ENCODE measurements around the gene DSC3.

Gene DSC3

DNA sequence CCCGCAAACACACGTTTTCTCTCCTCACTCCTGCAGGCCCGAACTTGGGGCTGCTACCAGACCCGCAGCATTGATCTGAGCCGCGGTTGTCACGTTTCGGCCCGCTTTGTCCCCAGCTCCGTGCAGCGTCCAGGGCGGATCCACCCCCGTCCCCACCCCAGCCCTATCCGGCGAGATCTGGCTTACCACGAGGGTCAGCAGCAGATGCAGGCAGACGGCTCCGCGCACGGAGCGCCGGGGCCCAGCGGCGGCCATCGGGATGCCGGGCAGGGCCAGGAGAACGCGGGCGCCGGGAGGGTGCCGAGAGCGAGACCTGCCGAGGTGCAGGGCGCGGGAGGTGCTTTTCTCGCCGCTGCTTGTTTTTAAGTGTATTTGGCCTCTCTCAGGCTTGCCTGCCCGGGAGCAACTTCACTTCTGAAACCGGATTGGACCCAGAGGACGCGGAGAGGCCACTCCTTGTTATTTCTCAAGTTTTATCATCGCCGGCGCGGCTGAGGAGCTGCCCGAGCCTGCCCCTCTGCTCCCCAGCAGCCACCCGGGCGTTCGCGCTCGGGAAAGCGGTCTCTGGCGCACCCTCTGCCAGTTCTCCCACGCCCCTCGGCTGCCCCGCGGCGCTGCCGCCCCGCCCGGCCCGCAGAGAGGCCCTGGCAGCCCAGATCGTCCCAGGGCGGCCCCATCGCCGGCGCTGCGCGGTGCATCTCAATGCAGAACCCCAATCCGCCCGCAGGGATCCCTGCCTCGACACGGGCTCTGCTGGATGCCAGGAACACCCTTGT lies at the start of gene DSC3:
Gene DSC3 (minus strand): TSS at position 337 of the 776 bp plus-strand sequence. CDS start 82 bp downstream, at position 255.
- TF ChIP-seq, protein P1, sequence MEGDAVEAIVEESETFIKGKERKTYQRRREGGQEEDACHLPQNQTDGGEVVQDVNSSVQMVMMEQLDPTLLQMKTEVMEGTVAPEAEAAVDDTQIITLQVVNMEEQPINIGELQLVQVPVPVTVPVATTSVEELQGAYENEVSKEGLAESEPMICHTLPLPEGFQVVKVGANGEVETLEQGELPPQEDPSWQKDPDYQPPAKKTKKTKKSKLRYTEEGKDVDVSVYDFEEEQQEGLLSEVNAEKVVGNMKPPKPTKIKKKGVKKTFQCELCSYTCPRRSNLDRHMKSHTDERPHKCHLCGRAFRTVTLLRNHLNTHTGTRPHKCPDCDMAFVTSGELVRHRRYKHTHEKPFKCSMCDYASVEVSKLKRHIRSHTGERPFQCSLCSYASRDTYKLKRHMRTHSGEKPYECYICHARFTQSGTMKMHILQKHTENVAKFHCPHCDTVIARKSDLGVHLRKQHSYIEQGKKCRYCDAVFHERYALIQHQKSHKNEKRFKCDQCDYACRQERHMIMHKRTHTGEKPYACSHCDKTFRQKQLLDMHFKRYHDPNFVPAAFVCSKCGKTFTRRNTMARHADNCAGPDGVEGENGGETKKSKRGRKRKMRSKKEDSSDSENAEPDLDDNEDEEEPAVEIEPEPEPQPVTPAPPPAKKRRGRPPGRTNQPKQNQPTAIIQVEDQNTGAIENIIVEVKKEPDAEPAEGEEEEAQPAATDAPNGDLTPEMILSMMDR (IDR thresholded peaks at IDR 0.05): no peak
- peaks cover 77% of the 10 kb centered on the region for H3K27me3 Mint-ChIP-seq (ENCODE audit: low read depth, poor library complexity)
- H3K4me3 Mint-ChIP-seq: peak within 1 kb of the TSS; percentile 93
- H3K36me3 Mint-ChIP-seq (ENCODE audit: low read depth): no peaks in the 10 kb centered on the region
- H3K9me3 Mint-ChIP-seq: peaks cover 15% of the 10 kb centered on the region
- peaks cover 25% of the 10 kb centered on the region for H3K4me1 Mint-ChIP-seq
- no peak within 1 kb of the TSS for H3K27ac Mint-ChIP-seq
- DNase-seq: peak; percentile 69

DNA sequence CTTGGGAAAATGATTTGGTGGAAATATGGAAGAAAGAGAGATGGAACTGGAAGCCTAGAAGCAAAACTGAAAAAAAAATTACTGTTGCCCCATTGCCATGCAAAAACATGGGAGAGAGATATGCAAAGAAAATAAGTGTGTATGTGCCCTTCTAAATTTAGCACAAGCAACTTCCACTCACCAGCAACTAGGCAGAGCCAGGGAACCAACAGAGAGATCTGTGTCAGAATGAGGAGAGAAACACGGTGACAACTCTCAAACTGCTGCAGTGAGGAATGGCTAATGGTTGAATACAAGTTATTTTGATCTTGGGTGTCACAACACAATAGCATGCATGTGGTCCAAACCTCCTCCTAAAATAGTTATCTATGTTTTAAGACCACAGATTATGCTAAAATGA lies 48.8 kb upstream of the DSC3 start:
- H3K4me1 Mint-ChIP-seq: peaks cover 12% of the 10 kb centered on the region
- no peak for DNase-seq
- no peak overlapping the region for H3K4me3 Mint-ChIP-seq
- peaks cover 7% of the 10 kb centered on the region for H3K9me3 Mint-ChIP-seq
- H3K27me3 Mint-ChIP-seq (ENCODE audit: low read depth, poor library complexity): no peaks in the 10 kb centered on the region
- H3K36me3 Mint-ChIP-seq (ENCODE audit: low read depth): peaks cover 82% of the 10 kb centered on the region
- peak overlapping the region; percentile 39 for H3K27ac Mint-ChIP-seq
- TF ChIP-seq, protein P1 (IDR thresholded peaks at IDR 0.05): no peak

DNA sequence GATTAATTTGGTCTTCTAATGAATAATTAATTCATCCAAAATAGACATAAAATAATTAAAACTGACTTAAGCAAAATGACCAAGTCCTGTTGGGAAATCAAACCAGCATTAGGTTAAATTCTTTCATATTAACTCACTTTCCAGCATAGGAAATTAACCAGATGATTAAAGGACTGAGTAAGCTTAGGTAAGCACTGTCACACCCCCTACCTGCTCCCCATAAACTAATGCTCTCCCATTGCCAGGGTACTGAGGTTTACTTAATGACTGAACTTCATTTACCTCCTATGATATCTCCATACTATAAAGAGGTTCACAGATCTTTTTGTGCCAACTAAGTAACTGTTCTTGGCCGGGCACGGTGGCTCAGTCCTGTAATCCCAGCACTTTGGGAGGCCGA lies 46.0 kb upstream of the DSC3 start:
- Mint-ChIP-seq H3K27ac (no peak overlapping the region), H3K9me3 (no peaks in the 10 kb centered on the region), H3K27me3 (ENCODE audit: low read depth, poor library complexity) (no peaks in the 10 kb centered on the region), H3K4me1 (no peaks in the 10 kb centered on the region), H3K4me3 (no peak overlapping the region), H3K36me3 (ENCODE audit: low read depth) (peaks cover 81% of the 10 kb centered on the region)
- TF ChIP-seq, protein P1 (IDR thresholded peaks at IDR 0.05): no peak
- no peak for DNase-seq

DNA sequence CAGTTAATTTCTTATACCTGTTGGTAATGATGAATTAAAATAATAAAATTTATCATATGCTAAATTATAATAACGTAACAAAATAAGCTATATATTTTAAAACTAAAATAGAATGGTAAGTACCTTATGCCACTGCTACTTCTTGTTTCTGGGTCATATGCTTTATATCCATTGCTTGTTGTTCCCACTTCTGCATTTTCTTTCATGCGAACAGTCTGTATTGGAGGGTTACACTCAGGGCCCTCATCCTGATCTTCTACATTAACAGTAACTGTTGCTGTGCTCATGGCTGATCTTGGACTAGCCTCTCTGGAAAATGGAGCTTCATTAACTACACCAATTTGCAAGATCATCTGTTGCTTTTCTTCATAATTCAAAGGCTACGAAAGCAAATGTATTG lies 37.4 kb upstream of the DSC3 start:
- Mint-ChIP-seq H3K4me1 (no peaks in the 10 kb centered on the region), H3K27ac (no peak overlapping the region), H3K27me3 (ENCODE audit: low read depth, poor library complexity) (no peaks in the 10 kb centered on the region), H3K9me3 (no peaks in the 10 kb centered on the region), H3K36me3 (ENCODE audit: low read depth) (peaks cover 88% of the 10 kb centered on the region), H3K4me3 (no peak overlapping the region)
- no peak for DNase-seq
- TF ChIP-seq, protein P1 (IDR thresholded peaks at IDR 0.05): no peak

DNA sequence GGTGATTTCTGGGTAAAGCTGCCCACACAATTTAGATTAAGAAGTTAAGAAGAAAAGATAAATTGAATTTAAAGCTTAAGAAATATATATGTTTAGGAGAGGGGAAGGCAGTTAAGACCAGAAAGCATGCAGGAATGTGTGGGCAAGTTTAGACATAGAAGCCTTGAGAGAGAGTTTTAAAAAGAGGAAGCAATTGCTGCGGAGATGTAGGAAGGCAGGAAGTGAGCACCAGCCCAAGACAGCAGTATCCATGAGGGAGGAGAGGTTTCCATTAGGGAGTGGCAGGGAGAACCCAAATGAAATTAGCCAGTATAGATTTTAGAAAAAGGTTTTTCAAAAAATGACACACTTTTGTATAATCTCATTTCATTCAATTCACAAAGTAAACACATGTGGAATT lies 35.3 kb upstream of the DSC3 start:
- no peaks in the 10 kb centered on the region for H3K9me3 Mint-ChIP-seq
- no peaks in the 10 kb centered on the region for H3K4me1 Mint-ChIP-seq
- no peak overlapping the region for H3K4me3 Mint-ChIP-seq
- H3K36me3 Mint-ChIP-seq (ENCODE audit: low read depth): peaks cover 90% of the 10 kb centered on the region
- DNase-seq: no peak
- TF ChIP-seq, protein P1 (IDR thresholded peaks at IDR 0.05): no peak
- peak overlapping the region; percentile 14 for H3K27ac Mint-ChIP-seq
- H3K27me3 Mint-ChIP-seq (ENCODE audit: low read depth, poor library complexity): no peaks in the 10 kb centered on the region

DNA sequence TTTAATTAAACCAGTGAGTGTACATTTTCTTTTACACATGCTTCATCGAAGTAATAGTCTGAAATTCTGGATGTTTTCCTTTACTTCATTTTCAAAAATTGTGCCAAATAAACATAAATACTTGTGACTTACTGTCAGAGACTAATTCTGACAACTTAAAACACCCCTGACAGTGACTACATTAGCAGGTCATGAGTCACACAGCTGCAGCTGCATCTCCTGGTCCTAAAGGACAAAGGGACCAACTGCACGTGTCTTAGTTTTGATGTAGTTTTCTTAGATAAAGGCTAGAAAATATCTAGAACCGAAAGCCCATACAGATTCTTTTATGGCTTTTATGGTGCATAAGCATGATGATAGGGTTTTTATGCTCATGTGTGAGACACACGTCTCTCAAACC lies 29.6 kb upstream of the DSC3 start:
- Mint-ChIP-seq H3K4me3 (no peak overlapping the region), H3K27ac (no peak overlapping the region), H3K27me3 (ENCODE audit: low read depth, poor library complexity) (no peaks in the 10 kb centered on the region), H3K4me1 (no peaks in the 10 kb centered on the region), H3K36me3 (ENCODE audit: low read depth) (peaks cover 87% of the 10 kb centered on the region), H3K9me3 (no peaks in the 10 kb centered on the region)
- TF ChIP-seq, protein P1 (IDR thresholded peaks at IDR 0.05): no peak
- no peak for DNase-seq
